Nephron progenitor cell (in vitro differentiated cells): ENCODE measurements around the gene PPP1R13L.

ENCODE experiments used
- DNase-seq: peaks from one replicate; pipeline ENCODE4 v3.0.0; 2021
- H3K27ac Mint-ChIP-seq: 2 replicates; pipeline ENCODE4 v1.8.0; 2021; ENCODE audit warnings: mild to moderate bottlenecking, moderate library complexity, mixed read lengths
- H3K27me3 Mint-ChIP-seq: 2 replicates; pipeline ENCODE4 v1.8.0; 2021; ENCODE audit warnings: mild to moderate bottlenecking, low read depth, mixed read lengths; ENCODE audit not compliant: poor library complexity
- H3K36me3 Mint-ChIP-seq: 2 replicates; pipeline ENCODE4 v1.8.0; 2021; ENCODE audit warnings: low read depth, mixed read lengths
- H3K4me1 Mint-ChIP-seq: 2 replicates; pipeline ENCODE4 v1.8.0; 2021; ENCODE audit warnings: mixed read lengths
- H3K4me3 Mint-ChIP-seq: 2 replicates; pipeline ENCODE4 v1.8.0; 2021; ENCODE audit warnings: mild to moderate bottlenecking, moderate library complexity, mixed read lengths
- H3K9me3 Mint-ChIP-seq: 2 replicates; pipeline ENCODE4 v1.8.0; 2021; ENCODE audit warnings: mild to moderate bottlenecking, moderate library complexity, mixed read lengths
- CTCF ChIP-seq: fragments of 200-600 bp; sonication (generic); IDR thresholded peaks from 2 replicates; pipeline ENCODE4 v1.5.0; 2021; ENCODE audit warnings: antibody characterized with exemption

The PPP1R13L gene

DNA sequence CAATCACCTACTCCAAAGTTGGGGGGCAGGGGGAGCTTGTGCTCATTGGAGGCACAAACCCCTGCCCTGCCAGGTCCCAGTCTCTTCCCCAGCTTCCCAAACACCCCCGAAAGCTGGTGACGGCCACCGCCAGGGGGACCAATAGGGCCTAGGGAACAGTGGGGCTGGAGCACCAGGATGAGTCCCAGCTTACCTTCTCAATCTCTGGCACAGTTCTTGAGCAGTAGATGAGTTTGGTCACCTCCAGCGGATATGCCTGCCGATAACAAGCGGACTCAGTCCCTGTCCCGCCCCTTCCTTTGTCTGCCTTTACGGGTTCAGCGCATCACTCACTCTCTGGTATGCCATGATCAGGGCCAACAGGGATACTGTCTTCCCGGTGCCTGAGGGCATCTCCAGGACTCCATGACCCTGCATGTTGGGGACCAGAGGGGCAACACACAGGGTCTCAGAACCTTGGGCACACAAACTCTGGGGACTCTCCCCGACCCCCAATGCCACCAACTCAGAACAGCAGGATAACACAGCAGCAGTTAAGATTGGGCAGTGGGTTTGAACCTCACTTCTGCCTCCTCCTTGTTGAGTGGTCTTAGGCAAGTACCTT, 36.0 kb downstream of the PPP1R13L start:
- H3K4me1 Mint-ChIP-seq, result peaks cover 30% of the 10 kb centered on the region

DNA sequence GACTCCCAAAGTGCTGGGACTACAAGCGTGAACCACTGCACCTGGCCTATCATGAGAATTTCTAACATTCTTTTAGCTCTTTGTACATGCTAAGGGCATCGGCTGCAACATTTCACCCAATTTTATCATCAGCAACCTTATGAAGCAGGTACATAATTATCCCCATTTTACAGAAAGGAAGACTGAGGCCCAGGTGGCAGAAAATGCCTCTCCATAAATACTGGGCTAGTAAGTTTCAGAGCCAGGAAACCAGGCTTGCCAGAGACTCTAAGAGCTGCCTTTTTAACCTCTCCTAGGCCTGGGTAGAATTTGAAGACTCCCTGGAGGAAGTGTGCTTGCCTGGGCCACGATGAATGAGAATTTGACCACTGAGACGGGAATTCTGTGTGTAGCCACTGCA, 36.7 kb downstream of the PPP1R13L start:
- peak overlapping the region; percentile 43 for H3K4me3 Mint-ChIP-seq
- peaks cover 25% of the 10 kb centered on the region for H3K4me1 Mint-ChIP-seq
- H3K27me3 Mint-ChIP-seq, result peaks cover 7% of the 10 kb centered on the region
- no peak for TF ChIP-seq CTCF
- H3K27ac Mint-ChIP-seq, result no peak overlapping the region
- peaks cover 14% of the 10 kb centered on the region for H3K36me3 Mint-ChIP-seq
- DNase-seq, result no peak
- no peaks in the 10 kb centered on the region for H3K9me3 Mint-ChIP-seq

More for the DNA sequence above, 36.0 kb downstream of the PPP1R13L start:
- TF ChIP-seq CTCF, result no peak
- Mint-ChIP-seq H3K27ac (no peak overlapping the region), H3K36me3 (peaks cover 14% of the 10 kb centered on the region), H3K4me3 (peak overlapping the region; percentile 75), H3K27me3 (peaks cover 7% of the 10 kb centered on the region), H3K9me3 (no peaks in the 10 kb centered on the region)
- DNase-seq, result no peak

- peaks cover 12% of the 10 kb centered on the region for H3K4me1 Mint-ChIP-seq
- H3K27ac Mint-ChIP-seq, result peak overlapping the region; percentile 70
- TF ChIP-seq CTCF, result no peak
- H3K9me3 Mint-ChIP-seq, result no peaks in the 10 kb centered on the region
- H3K27me3 Mint-ChIP-seq, result no peaks in the 10 kb centered on the region
- no peak for DNase-seq
- no peak overlapping the region for H3K4me3 Mint-ChIP-seq
- H3K36me3 Mint-ChIP-seq, result peaks cover 33% of the 10 kb centered on the region
These were observed 40.2 kb downstream of the PPP1R13L start for GRCh38 chr19:45364696-45365095.

DNA sequence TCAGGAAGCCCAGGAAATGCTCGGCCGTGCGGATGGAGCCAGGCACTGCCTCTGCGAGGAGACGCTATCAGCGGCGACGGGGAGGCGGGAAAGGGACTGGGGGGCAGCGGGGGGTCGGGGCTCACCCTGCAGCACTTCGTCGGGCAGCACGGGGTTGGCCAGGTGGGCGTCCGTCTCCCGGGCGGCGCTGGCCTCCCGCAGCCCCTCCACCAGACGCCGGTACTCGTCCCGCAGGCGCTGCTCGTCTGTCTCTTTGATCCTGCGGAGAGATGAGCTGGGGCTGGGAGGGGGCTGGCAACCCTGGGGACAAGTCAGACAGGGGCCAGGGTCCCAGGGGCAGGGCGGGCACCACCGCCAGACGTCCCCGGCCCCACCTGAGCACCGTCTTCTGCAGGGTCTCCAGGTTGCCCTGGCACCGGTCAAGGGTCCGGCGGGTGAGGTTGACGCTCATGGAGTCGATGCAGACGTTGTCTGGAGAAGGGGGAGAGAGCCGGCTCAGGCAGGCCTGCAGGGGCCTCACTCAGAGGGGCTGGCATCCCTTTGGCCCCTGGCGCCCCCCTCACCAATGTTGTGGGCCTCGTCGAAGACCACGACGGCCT, 40.9 kb downstream of the PPP1R13L start:
- Mint-ChIP-seq H3K36me3 (peaks cover 39% of the 10 kb centered on the region), H3K27ac (no peak overlapping the region), H3K4me1 (peaks cover 12% of the 10 kb centered on the region), H3K27me3 (no peaks in the 10 kb centered on the region), H3K9me3 (no peaks in the 10 kb centered on the region), H3K4me3 (no peak overlapping the region)
- no peak for TF ChIP-seq CTCF
- no peak for DNase-seq

- Mint-ChIP-seq H3K27ac (no peak overlapping the region), H3K36me3 (peaks cover 50% of the 10 kb centered on the region), H3K4me3 (no peak overlapping the region), H3K27me3 (peaks cover 2% of the 10 kb centered on the region), H3K9me3 (no peaks in the 10 kb centered on the region), H3K4me1 (peaks cover 13% of the 10 kb centered on the region)
- TF ChIP-seq CTCF, result no peak
- DNase-seq, result no peak
These were observed 42.6 kb downstream of the PPP1R13L start for GRCh38 chr19:45362291-45362690.

DNA sequence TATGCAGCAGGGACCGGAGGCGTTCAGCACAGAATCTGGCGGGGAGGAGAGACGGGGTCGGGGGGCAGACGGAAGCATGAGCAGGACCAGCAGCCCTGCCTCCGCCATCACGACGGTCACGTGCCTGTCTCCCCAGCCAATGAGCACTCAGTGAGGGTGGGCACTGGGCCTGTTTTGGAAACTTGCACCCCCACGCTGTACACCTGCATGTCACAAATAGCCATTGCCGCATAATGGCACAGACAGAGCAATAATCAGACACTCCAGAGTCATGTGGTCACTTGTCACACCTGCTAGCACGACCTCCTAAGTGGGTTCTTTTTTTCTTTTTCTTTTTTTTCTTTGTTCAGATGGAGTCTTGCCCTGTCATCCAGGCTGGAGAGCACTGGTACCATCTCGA, 43.3 kb downstream of the PPP1R13L start:
- peaks cover 13% of the 10 kb centered on the region for H3K4me1 Mint-ChIP-seq
- peaks cover 2% of the 10 kb centered on the region for H3K27me3 Mint-ChIP-seq
- no peak overlapping the region for H3K27ac Mint-ChIP-seq
- H3K4me3 Mint-ChIP-seq, result no peak overlapping the region
- DNase-seq, result no peak
- TF ChIP-seq CTCF, result no peak
- H3K9me3 Mint-ChIP-seq, result no peaks in the 10 kb centered on the region
- H3K36me3 Mint-ChIP-seq, result peaks cover 56% of the 10 kb centered on the region
